GM18517 (cell line): ENCODE results near the gene RRP12.
A peak's percentile ranks its signal among the peaks of the same experiment; 100 is the strongest.
"Not testable (repeated sequence)": the region's sequence is repeated elsewhere in the genome, so short reads cannot be mapped to it uniquely, and the experiment has no call there.

Experiments used
- ATAC-seq: cut with Tn5 transposase; IDR thresholded peaks from one replicate; pipeline ENCODE4 v1.9.1; 2021; ENCODE audit warnings: mild to moderate bottlenecking, moderate library complexity; ENCODE audit not compliant: unreplicated experiment

Gene RRP12

GRCh38 chr10:97408496-97408992, 7.4 kb upstream of the RRP12 start:
- ATAC-seq, result no peak

- no peak for ATAC-seq
These were observed 6.8 kb upstream of the RRP12 start for GRCh38 chr10:97407952-97408248.

- ATAC-seq, result peak; percentile 88
These were observed 6.2 kb upstream of the RRP12 start for GRCh38 chr10:97407211-97407951.

GRCh38 chr10:97406483-97406882, 5.3 kb upstream of the RRP12 start:
- not testable (repeated sequence) for ATAC-seq

- ATAC-seq, result no peak
These were observed 4.9 kb upstream of the RRP12 start for GRCh38 chr10:97406064-97406463.

GRCh38 chr10:97404044-97404443, 2.9 kb upstream of the RRP12 start:
- no peak for ATAC-seq

GRCh38 chr10:97401455-97401919, 347 bp upstream of the RRP12 start:
- no peak for ATAC-seq

GRCh38 chr10:97399843-97400545, 1.1 kb downstream of the RRP12 start:
- no peak for ATAC-seq

GRCh38 chr10:97396056-97396455, 5.1 kb downstream of the RRP12 start:
- ATAC-seq, result no peak

GRCh38 chr10:97393034-97393573, 8.0 kb downstream of the RRP12 start:
- no peak for ATAC-seq

GRCh38 chr10:97390091-97390490, 11.0 kb downstream of the RRP12 start:
- ATAC-seq, result no peak

- ATAC-seq, result no peak
These were observed 13.0 kb downstream of the RRP12 start for GRCh38 chr10:97388152-97388551.

- no peak for ATAC-seq
These were observed 15.6 kb downstream of the RRP12 start for GRCh38 chr10:97385565-97385964.

- no peak for ATAC-seq
These were observed 16.5 kb downstream of the RRP12 start for GRCh38 chr10:97384641-97385040.

GRCh38 chr10:97384156-97384555, 17.0 kb downstream of the RRP12 start:
- ATAC-seq, result no peak

- no peak for ATAC-seq
These were observed 18.0 kb downstream of the RRP12 start for GRCh38 chr10:97383159-97383558.

GRCh38 chr10:97381626-97382025, 19.5 kb downstream of the RRP12 start:
- ATAC-seq, result no peak

GRCh38 chr10:97380516-97380915, 20.6 kb downstream of the RRP12 start:
- ATAC-seq, result no peak

GRCh38 chr10:97378933-97379921, 21.9 kb downstream of the RRP12 start:
- ATAC-seq, result no peak

GRCh38 chr10:97376413-97376812, 24.7 kb downstream of the RRP12 start:
- no peak for ATAC-seq

- ATAC-seq, result no peak
These were observed 27.7 kb downstream of the RRP12 start for GRCh38 chr10:97373456-97373855.
